WTC11 (cell line): ENCODE measurements around the gene ST8SIA6. TPM values are rescaled to one million over a fixed set of nuclear protein-coding genes. Genes with fewer than 3 reads are reported as not detected.

Experiments used
- ATAC-seq: fragments of 200-7000 bp; cut with Tn5 transposase; 2 replicates; pipeline ENCODE4 v1.10.0; 2021; ENCODE audit warnings: mild to moderate bottlenecking, moderate library complexity
- CTCF ChIA-PET: fragments of 300-600 bp; sonication (Branson Sonifier 250); formaldehyde crosslinking; loops from one replicate; lab custom pipeline; 2021; ENCODE audit warnings: antibody characterized with exemption; lab: Charles Lee
- POLR2A ChIA-PET: fragments of 350-600 bp; sonication (Branson Sonifier 250); formaldehyde crosslinking; loops from one replicate; lab custom pipeline; 2021; ENCODE audit warnings: antibody characterized with exemption; lab: Charles Lee
- DNase-seq: peaks from one replicate; pipeline ENCODE4 v3.0.0; 2021; ENCODE audit warnings: low spot score
- H3K27ac Mint-ChIP-seq: 2 replicates; pipeline ENCODE4 v1.8.0; 2021; ENCODE audit warnings: mixed read lengths
- H3K27me3 Mint-ChIP-seq: 2 replicates; pipeline ENCODE4 v1.8.0; 2021; ENCODE audit warnings: low read depth, mild to moderate bottlenecking, moderate library complexity, mixed read lengths
- H3K36me3 Mint-ChIP-seq: 2 replicates; pipeline ENCODE4 v1.8.0; 2021; ENCODE audit warnings: mixed read lengths
- H3K4me1 Mint-ChIP-seq: 2 replicates; pipeline ENCODE4 v1.8.0; 2022; ENCODE audit warnings: mixed read lengths
- H3K4me3 Mint-ChIP-seq: 2 replicates; pipeline ENCODE4 v1.8.0; 2021; ENCODE audit warnings: mild to moderate bottlenecking, moderate library complexity, mixed read lengths
- H3K9me3 Mint-ChIP-seq: 2 replicates; pipeline ENCODE4 v1.8.0; 2021; ENCODE audit warnings: mixed read lengths
- CBFB ChIP-seq: sonication (generic); formaldehyde crosslinking; IDR thresholded peaks from 2 replicates; pipeline ENCODE4 v1.8.1; 2022; ENCODE audit warnings: mild to moderate bottlenecking, low read depth, missing genetic modification reagents
- E2F1 ChIP-seq: sonication (generic); formaldehyde crosslinking; IDR thresholded peaks from 2 replicates; pipeline ENCODE4 v1.8.0; 2022; ENCODE audit warnings: mild to moderate bottlenecking, missing genetic modification reagents
- E2F5 ChIP-seq: sonication (generic); formaldehyde crosslinking; IDR thresholded peaks from 2 replicates; pipeline ENCODE4 v1.8.1; 2022; ENCODE audit warnings: mild to moderate bottlenecking, moderate library complexity, missing genetic modification reagents
- ESRRA ChIP-seq: sonication (generic); formaldehyde crosslinking; IDR thresholded peaks from 2 replicates; pipeline ENCODE4 v1.8.1; 2022; ENCODE audit warnings: mild to moderate bottlenecking, missing genetic modification reagents, borderline replicate concordance
- FOXP4 ChIP-seq: sonication (generic); formaldehyde crosslinking; IDR thresholded peaks from 2 replicates; pipeline ENCODE4 v1.8.0; 2022; ENCODE audit warnings: mild to moderate bottlenecking, missing genetic modification reagents
- TCF7 ChIP-seq: sonication (generic); formaldehyde crosslinking; IDR thresholded peaks from 2 replicates; pipeline ENCODE4 v1.8.0; 2022; ENCODE audit warnings: mild to moderate bottlenecking, low read depth, missing genetic modification reagents, moderate library complexity
- ZNF121 ChIP-seq: sonication (generic); formaldehyde crosslinking; IDR thresholded peaks from 2 replicates; pipeline ENCODE4 v1.8.0; 2023; ENCODE audit warnings: missing genetic modification reagents
- ZNF219 ChIP-seq: sonication (generic); formaldehyde crosslinking; IDR thresholded peaks from 2 replicates; pipeline ENCODE4 v1.8.0; 2023; ENCODE audit warnings: missing genetic modification reagents, mild to moderate bottlenecking, borderline replicate concordance
- ZNF263 ChIP-seq: sonication (generic); formaldehyde crosslinking; IDR thresholded peaks from 2 replicates; pipeline ENCODE4 v1.8.1; 2022; ENCODE audit warnings: low read depth, mild to moderate bottlenecking, moderate library complexity, missing genetic modification reagents
- ZNF671 ChIP-seq: fragments of 250-450 bp; sonication (Bioruptor Pico); IDR thresholded peaks from 2 replicates; pipeline ENCODE4 v1.8.0; 2021; ENCODE audit warnings: mild to moderate bottlenecking
- total RNA-seq: library from RNA; stranded (reverse); gene quantifications from 3 replicates; pipeline ENCODE4 v1.2.3, GENCODE V29; 2021
- TF ChIP-seq, protein P1 (sequence below): fragments of 250-450 bp; sonication (Bioruptor Pico); conservative IDR thresholded peaks from 2 replicates; pipeline ENCODE4 v1.9.0; 2021; ENCODE audit warnings: mild to moderate bottlenecking
- TF ChIP-seq, protein P2 (sequence below): sonication (generic); formaldehyde crosslinking; IDR thresholded peaks from 2 replicates; pipeline ENCODE4 v1.8.1; 2023; ENCODE audit warnings: mild to moderate bottlenecking, missing genetic modification reagents
- TF ChIP-seq, protein P3 (sequence below): sonication (generic); formaldehyde crosslinking; IDR thresholded peaks from 2 replicates; pipeline ENCODE4 v1.8.0; 2023; ENCODE audit warnings: mild to moderate bottlenecking, missing genetic modification reagents

ST8SIA6 gene
- total RNA-seq, 1 experiment from 2014 or later: 3.5 TPM

DNA sequence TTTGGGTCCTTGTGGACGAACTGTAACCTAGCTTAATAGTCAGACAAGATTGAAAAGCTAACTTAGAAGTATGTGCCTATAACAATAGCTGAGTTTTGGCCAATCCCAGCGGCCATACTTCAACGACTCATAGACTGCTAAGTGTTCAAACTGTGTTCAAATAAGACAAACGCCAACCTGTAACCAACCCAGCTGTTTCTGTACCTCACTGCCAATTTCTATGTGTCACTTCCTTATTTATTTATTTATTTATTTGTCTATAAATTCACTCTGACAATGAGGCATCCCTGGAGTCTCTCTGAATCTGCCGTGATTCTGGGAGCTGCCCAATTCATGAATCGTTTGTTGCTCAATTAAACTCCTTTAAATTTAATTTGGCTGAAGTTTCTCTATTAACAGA lies 21.7 kb downstream of the ST8SIA6 start (continued):
- TF ChIP-seq, protein P1, sequence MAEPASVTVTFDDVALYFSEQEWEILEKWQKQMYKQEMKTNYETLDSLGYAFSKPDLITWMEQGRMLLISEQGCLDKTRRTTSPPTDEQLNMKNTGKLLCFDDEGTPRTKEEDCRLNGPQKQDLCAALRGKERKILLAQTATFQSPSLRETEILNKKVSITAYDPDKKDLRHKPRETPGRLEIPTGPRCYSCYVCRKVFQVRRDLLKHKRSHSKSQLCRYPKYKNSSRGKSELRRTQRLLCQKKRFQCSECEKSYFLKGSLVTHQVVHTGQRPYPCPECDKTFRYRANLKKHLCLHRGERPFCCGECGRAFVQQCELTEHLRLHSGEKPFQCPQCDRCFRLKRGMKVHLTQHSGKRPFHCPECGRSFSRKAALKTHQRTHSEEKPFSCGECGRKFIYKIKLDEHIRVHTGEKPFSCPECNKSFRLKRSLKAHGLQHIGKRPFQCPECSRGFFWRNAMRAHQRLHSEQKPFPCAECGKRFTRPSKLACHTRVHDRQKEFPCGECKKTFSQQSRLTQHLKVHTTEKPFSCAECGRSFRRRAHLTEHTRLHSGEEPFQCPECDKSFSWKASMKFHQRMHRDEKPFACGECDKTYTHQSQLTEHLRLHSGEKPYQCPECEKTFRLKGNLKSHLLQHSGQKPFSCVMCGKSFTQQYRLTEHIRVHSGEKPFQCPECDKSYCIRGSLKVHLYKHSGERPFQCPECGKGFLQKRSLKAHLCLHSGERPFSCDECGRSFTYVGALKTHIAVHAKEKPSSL (CRISPR knock-in tag): no peak

DNA sequence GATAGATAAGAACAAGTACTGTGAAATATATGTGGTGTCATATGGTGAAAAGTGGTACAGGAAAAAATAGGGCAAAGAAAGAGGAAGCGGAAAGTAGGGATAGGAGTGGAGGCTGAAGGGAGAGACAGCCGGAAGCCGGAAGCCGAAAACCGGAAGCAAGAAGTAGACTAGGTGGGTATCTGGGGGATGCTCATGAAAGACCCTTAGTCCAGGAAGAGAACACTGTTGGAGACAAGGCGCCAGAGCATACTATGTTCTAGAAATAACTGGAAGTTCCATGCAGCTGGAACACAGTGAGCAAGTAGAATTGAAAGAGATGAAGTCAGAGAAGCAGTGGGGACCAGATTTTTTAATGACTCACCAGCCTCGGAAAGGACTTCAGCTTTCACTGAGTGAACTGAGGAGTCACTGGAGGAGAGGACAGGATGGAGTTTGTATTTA lies 22.5 kb downstream of the ST8SIA6 start:
- TF ChIP-seq E2F1 (CRISPR knock-in tag) (no peak), ZNF263 (CRISPR knock-in tag) (no peak), FOXP4 (CRISPR knock-in tag) (no peak), ZNF121 (CRISPR knock-in tag) (no peak), ESRRA (CRISPR knock-in tag) (no peak), CBFB (no peak), ZNF219 (CRISPR knock-in tag) (no peak), E2F5 (CRISPR knock-in tag) (no peak), ZNF671 (CRISPR knock-in tag) (no peak), TCF7 (no peak)
- TF ChIP-seq, protein P2, sequence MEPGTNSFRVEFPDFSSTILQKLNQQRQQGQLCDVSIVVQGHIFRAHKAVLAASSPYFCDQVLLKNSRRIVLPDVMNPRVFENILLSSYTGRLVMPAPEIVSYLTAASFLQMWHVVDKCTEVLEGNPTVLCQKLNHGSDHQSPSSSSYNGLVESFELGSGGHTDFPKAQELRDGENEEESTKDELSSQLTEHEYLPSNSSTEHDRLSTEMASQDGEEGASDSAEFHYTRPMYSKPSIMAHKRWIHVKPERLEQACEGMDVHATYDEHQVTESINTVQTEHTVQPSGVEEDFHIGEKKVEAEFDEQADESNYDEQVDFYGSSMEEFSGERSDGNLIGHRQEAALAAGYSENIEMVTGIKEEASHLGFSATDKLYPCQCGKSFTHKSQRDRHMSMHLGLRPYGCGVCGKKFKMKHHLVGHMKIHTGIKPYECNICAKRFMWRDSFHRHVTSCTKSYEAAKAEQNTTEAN (CRISPR knock-in tag): no peak
- TF ChIP-seq, protein P3, sequence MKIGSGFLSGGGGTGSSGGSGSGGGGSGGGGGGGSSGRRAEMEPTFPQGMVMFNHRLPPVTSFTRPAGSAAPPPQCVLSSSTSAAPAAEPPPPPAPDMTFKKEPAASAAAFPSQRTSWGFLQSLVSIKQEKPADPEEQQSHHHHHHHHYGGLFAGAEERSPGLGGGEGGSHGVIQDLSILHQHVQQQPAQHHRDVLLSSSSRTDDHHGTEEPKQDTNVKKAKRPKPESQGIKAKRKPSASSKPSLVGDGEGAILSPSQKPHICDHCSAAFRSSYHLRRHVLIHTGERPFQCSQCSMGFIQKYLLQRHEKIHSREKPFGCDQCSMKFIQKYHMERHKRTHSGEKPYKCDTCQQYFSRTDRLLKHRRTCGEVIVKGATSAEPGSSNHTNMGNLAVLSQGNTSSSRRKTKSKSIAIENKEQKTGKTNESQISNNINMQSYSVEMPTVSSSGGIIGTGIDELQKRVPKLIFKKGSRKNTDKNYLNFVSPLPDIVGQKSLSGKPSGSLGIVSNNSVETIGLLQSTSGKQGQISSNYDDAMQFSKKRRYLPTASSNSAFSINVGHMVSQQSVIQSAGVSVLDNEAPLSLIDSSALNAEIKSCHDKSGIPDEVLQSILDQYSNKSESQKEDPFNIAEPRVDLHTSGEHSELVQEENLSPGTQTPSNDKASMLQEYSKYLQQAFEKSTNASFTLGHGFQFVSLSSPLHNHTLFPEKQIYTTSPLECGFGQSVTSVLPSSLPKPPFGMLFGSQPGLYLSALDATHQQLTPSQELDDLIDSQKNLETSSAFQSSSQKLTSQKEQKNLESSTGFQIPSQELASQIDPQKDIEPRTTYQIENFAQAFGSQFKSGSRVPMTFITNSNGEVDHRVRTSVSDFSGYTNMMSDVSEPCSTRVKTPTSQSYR (CRISPR knock-in tag): no peak
- H3K36me3 Mint-ChIP-seq: peaks cover 3% of the 10 kb centered on the region; the same call in 1 of the 2 replicates
- no peak overlapping the region for H3K27ac Mint-ChIP-seq
- H3K27me3 Mint-ChIP-seq: no peaks in the 10 kb centered on the region
- DNase-seq: no peak
- POLR2A ChIA-PET: no interaction called here
- no peak overlapping the region for H3K4me3 Mint-ChIP-seq
- ATAC-seq: no peak
- peaks cover 18% of the 10 kb centered on the region for H3K4me1 Mint-ChIP-seq
- peaks cover 4% of the 10 kb centered on the region for H3K9me3 Mint-ChIP-seq
- CTCF ChIA-PET: interaction anchor here (1.6 kb wide), 1 partner anchor 13 kb away, joined by 5 read pairs; no protein-coding TSS in a partner anchor
